Measurements from ENCODE around the gene CD248. TPM values are rescaled to one million over a fixed set of nuclear protein-coding genes. Genes with fewer than 3 reads are reported as not detected.

The CD248 gene
- total and polyA plus RNA-seq, 2 experiments from 2014 or later, result 2.4 to 3.8 TPM

GRCh38 chr11:66334605-66335442 lies 18.0 kb upstream of the CD248 start (continued):
- no peak for TF ChIP-seq REST (IDR thresholded peaks at IDR 0.05; ENCODE audit: unreplicated experiment)

DNA sequence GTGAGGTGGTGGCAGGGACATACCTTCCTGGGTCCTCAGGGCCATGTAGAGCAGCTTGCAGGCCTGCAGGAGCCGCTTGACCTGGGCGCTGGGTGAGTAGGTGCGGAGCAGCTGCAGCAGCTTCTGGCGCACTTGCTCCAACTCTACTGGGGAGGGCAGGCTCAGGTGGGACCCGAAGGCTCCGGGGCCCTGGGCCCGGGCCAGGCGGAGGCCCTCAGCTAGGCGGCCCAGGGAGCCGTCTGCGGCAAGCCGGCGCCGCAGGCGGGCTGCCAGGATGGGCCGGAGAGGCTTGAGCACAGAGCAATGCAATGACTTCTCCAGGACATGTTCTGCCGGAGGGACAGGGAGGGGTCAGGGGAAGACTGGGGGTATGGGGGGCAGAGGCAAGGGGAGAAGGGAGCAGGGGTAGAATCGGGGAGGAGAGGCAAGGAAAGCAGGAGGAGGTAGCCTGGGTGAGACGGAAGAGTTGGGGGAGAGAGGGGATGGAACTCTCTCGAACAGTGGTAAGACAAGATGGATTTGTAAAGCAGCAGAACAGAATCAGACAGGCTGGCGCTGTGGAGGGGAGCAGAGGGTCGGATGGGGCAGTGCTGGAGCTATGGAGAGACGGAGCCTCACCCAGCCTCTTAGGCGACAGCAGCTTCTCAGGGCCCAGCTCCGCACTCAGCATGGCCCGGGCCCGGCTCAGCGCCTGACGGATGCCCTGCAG lies 17.2 kb upstream of the CD248 start:
- Histone ChIP-seq H3K79me2 (replicated peaks; ENCODE audit: insufficient read depth) (no peaks in the 10 kb centered on the region), H3K27ac (ENCODE audit: low read depth) (no peak overlapping the region), H3K27me3 (ENCODE audit: insufficient read depth) (no peaks in the 10 kb centered on the region), H3K36me3 (ENCODE audit: insufficient read depth) (no peaks in the 10 kb centered on the region), H2AFZ (no peak overlapping the region), H3K4me3 (no peak overlapping the region), H3F3A (replicated peaks; ENCODE audit: low read depth) (0 out of 2 replicates have a peak, but pooled peaks cover 6% of the 10 kb centered on the region), H3K4me1 (ENCODE audit: insufficient read depth) (peaks cover 16% of the 10 kb centered on the region; the same call in 1 of the 2 replicates), H4K20me1 (replicated peaks; ENCODE audit: insufficient read depth) (no peaks in the 10 kb centered on the region; the same call in 1 of the 2 replicates), H3K9me2 (ENCODE audit: insufficient read depth) (no peaks in the 10 kb centered on the region), H3K4me2 (no peak overlapping the region)
- H3K36me3 Mint-ChIP-seq (ENCODE audit: low read depth), result peaks cover 2% of the 10 kb centered on the region; the same call in 2 of the 3 replicates
- peak; percentile 4; the same call in 2 of the 3 replicates for ATAC-seq
- peaks cover 11% of the 10 kb centered on the region for H3K27me3 Mint-ChIP-seq (ENCODE audit: insufficient read depth, low read depth, poor library complexity)
- H3K27ac Mint-ChIP-seq, result no peak overlapping the region
- DNase-seq (ENCODE audit: low spot score), result peak; percentile 34
- peaks cover 18% of the 10 kb centered on the region for H3K4me1 Mint-ChIP-seq
- no peaks in the 10 kb centered on the region for H3K9me3 Mint-ChIP-seq
- H3K4me3 Mint-ChIP-seq, result no peak overlapping the region
- no peak for TF ChIP-seq JUNB (IDR thresholded peaks at IDR 0.05; ENCODE audit: unreplicated experiment)
- TF ChIP-seq, protein P1, sequence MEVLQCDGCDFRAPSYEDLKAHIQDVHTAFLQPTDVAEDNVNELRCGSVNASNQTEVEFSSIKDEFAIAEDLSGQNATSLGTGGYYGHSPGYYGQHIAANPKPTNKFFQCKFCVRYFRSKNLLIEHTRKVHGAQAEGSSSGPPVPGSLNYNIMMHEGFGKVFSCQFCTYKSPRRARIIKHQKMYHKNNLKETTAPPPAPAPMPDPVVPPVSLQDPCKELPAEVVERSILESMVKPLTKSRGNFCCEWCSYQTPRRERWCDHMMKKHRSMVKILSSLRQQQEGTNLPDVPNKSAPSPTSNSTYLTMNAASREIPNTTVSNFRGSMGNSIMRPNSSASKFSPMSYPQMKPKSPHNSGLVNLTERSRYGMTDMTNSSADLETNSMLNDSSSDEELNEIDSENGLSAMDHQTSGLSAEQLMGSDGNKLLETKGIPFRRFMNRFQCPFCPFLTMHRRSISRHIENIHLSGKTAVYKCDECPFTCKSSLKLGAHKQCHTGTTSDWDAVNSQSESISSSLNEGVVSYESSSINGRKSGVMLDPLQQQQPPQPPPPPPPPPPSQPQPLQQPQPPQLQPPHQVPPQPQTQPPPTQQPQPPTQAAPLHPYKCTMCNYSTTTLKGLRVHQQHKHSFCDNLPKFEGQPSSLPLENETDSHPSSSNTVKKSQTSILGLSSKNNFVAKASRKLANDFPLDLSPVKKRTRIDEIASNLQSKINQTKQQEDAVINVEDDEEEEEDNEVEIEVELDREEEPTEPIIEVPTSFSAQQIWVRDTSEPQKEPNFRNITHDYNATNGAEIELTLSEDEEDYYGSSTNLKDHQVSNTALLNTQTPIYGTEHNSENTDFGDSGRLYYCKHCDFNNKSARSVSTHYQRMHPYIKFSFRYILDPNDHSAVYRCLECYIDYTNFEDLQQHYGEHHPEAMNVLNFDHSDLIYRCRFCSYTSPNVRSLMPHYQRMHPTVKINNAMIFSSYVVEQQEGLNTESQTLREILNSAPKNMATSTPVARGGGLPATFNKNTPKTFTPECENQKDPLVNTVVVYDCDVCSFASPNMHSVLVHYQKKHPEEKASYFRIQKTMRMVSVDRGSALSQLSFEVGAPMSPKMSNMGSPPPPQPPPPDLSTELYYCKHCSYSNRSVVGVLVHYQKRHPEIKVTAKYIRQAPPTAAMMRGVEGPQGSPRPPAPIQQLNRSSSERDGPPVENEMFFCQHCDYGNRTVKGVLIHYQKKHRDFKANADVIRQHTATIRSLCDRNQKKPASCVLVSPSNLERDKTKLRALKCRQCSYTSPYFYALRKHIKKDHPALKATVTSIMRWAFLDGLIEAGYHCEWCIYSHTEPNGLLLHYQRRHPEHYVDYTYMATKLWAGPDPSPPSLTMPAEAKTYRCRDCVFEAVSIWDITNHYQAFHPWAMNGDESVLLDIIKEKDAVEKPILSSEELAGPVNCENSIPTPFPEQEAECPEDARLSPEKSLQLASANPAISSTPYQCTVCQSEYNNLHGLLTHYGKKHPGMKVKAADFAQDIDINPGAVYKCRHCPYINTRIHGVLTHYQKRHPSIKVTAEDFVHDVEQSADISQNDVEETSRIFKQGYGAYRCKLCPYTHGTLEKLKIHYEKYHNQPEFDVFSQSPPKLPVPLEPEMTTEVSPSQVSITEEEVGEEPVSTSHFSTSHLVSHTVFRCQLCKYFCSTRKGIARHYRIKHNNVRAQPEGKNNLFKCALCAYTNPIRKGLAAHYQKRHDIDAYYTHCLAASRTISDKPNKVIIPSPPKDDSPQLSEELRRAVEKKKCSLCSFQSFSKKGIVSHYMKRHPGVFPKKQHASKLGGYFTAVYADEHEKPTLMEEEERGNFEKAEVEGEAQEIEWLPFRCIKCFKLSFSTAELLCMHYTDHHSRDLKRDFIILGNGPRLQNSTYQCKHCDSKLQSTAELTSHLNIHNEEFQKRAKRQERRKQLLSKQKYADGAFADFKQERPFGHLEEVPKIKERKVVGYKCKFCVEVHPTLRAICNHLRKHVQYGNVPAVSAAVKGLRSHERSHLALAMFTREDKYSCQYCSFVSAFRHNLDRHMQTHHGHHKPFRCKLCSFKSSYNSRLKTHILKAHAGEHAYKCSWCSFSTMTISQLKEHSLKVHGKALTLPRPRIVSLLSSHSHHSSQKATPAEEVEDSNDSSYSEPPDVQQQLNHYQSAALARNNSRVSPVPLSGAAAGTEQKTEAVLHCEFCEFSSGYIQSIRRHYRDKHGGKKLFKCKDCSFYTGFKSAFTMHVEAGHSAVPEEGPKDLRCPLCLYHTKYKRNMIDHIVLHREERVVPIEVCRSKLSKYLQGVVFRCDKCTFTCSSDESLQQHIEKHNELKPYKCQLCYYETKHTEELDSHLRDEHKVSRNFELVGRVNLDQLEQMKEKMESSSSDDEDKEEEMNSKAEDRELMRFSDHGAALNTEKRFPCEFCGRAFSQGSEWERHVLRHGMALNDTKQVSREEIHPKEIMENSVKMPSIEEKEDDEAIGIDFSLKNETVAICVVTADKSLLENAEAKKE (CRISPR knock-in tag; IDR thresholded peaks at IDR 0.05), result no peak
- no peak for TF ChIP-seq ZNF331 (CRISPR knock-in tag; IDR thresholded peaks at IDR 0.05; ENCODE audit: low read depth)
- TF ChIP-seq STAT1 (IDR thresholded peaks at IDR 0.05; ENCODE audit: unreplicated experiment), result no peak
- no peak for TF ChIP-seq EZH2phosphoT487 (IDR thresholded peaks at IDR 0.05; ENCODE audit: unreplicated experiment)
- TF ChIP-seq REST (IDR thresholded peaks at IDR 0.05; ENCODE audit: unreplicated experiment), result no peak
- no peak for TF ChIP-seq POLR2AphosphoS5 (IDR thresholded peaks at IDR 0.05; ENCODE audit: low read depth)
